ENCODE data around the gene AUTS2.

- TF ChIP-seq GATA3 (IDR thresholded peaks at IDR 0.05; ENCODE audit: low read depth, low read length) (no peak), GATA2 (IDR thresholded peaks at IDR 0.05; ENCODE audit: low read depth, low read length) (no peak)
These were observed 52.9 kb downstream of the AUTS2 start for GRCh38 chr7:69651101-69651590.
